HEK293 (cell line): ENCODE results near the gene TNS1.

ENCODE experiments used
- CTCF ChIA-PET: fragments of 350-600 bp; formaldehyde crosslinking; extraction: SDS; loops from one replicate; lab custom pipeline; 2021; ENCODE audit warnings: antibody characterized with exemption; lab: Yijun Ruan, JAX
- POLR2A ChIA-PET: fragments of 300-600 bp; formaldehyde crosslinking; extraction: SDS; loops from one replicate; lab custom pipeline; 2020; ENCODE audit warnings: antibody characterized with exemption, inconsistent platforms; lab: Yijun Ruan, JAX
- H3K27ac ChIP-seq: fragments of 200-500 bp; sonication (Bioruptor generic); 2 replicates; pipeline ENCODE4 v1.5.1; 2014; ENCODE audit warnings: low read depth, low read length, control low read depth, inconsistent platforms; ENCODE audit errors: extremely low read depth
- H3K36me3 ChIP-seq, 2 experiments: fragments of 200-500 bp in 1 of 2; sonication (Bioruptor generic) in 1 of 2; 1 replicate in 1 of 2; 2 replicates in 1 of 2; pipeline ENCODE4 v1.5.1; 2014 to 2017; ENCODE audit warnings: inconsistent platforms in 2 of 2, low read length in 2 of 2; ENCODE audit not compliant: control insufficient read depth in 2 of 2, insufficient read depth in 1 of 2
- H3K4me1 ChIP-seq: fragments of 200-500 bp; sonication (Bioruptor generic); 2 replicates; pipeline ENCODE4 v1.5.1; 2014; ENCODE audit warnings: mild to moderate bottlenecking, low read length, inconsistent platforms; ENCODE audit not compliant: control insufficient read depth, insufficient read depth
- H3K4me3 ChIP-seq: 2 replicates; pipeline ENCODE4 v1.5.1; 2011; ENCODE audit warnings: low read depth, mild to moderate bottlenecking, control low read depth, low read length, moderate library complexity
- H3K9me3 ChIP-seq: fragments of 200-500 bp; sonication (Bioruptor generic); 2 replicates; pipeline ENCODE4 v1.5.1; 2014; ENCODE audit warnings: low read depth, low read length, inconsistent platforms; ENCODE audit not compliant: control insufficient read depth, insufficient read depth
- GLIS1 ChIP-seq: fragments of 450-650 bp; formaldehyde crosslinking; IDR thresholded peaks from 2 replicates; pipeline ENCODE4 v1.5.1; 2016; ENCODE audit warnings: missing biosample characterization, missing genetic modification characterization
- KLF10 ChIP-seq: fragments of 450-650 bp; IDR thresholded peaks from 2 replicates; pipeline ENCODE4 v1.5.1; 2018; ENCODE audit warnings: missing biosample characterization, mild to moderate bottlenecking, missing genetic modification characterization
- ZBTB1 ChIP-seq: fragments of 450-650 bp; formaldehyde crosslinking; IDR thresholded peaks from 2 replicates; pipeline ENCODE4 v1.5.1; 2016; ENCODE audit warnings: missing biosample characterization, missing genetic modification characterization
- ZBTB17 ChIP-seq: fragments of 450-650 bp; formaldehyde crosslinking; IDR thresholded peaks from 2 replicates; pipeline ENCODE4 v1.5.1; 2016; ENCODE audit warnings: missing biosample characterization, missing genetic modification characterization
- ZNF121 ChIP-seq: fragments of 450-650 bp; formaldehyde crosslinking; IDR thresholded peaks from 2 replicates; pipeline ENCODE4 v1.5.1; 2016; ENCODE audit warnings: missing biosample characterization, missing genetic modification characterization
- ZNF239 ChIP-seq: fragments of 450-650 bp; formaldehyde crosslinking; IDR thresholded peaks from 2 replicates; pipeline ENCODE4 v1.5.1; 2016; ENCODE audit warnings: missing biosample characterization, missing genetic modification characterization
- ZNF37A ChIP-seq: fragments of 450-650 bp; IDR thresholded peaks from 2 replicates; pipeline ENCODE4 v1.5.1; 2018; ENCODE audit warnings: missing biosample characterization, missing genetic modification characterization
- ZNF518A ChIP-seq: fragments of 450-650 bp; formaldehyde crosslinking; conservative IDR thresholded peaks from 2 replicates; pipeline ENCODE4 v1.5.1; 2016; ENCODE audit warnings: low read depth, missing biosample characterization, missing genetic modification characterization
- ZNF585B ChIP-seq: fragments of 450-650 bp; formaldehyde crosslinking; IDR thresholded peaks from 2 replicates; pipeline ENCODE4 v1.5.1; 2016; ENCODE audit warnings: missing biosample characterization, missing genetic modification characterization
- ZNF626 ChIP-seq: fragments of 450-650 bp; sonication (Bioruptor Pico); formaldehyde crosslinking; IDR thresholded peaks from 2 replicates; pipeline ENCODE4 v1.5.1; 2018; ENCODE audit warnings: missing biosample characterization, missing genetic modification characterization, inconsistent platforms
- ZNF692 ChIP-seq: fragments of 450-650 bp; formaldehyde crosslinking; IDR thresholded peaks from 2 replicates; pipeline ENCODE4 v1.5.1; 2016; ENCODE audit warnings: missing biosample characterization, missing genetic modification characterization
- ZNF777 ChIP-seq: fragments of 450-650 bp; formaldehyde crosslinking; IDR thresholded peaks from 2 replicates; pipeline ENCODE4 v1.5.1; 2017; ENCODE audit warnings: missing biosample characterization, missing genetic modification characterization, borderline replicate concordance

Gene TNS1

GRCh38 chr2:217926801-217927200 is 76.0 kb downstream of the TNS1 start:
- POLR2A ChIA-PET = no interaction called here
- Histone ChIP-seq H3K4me1 (no peaks in the 10 kb centered on the region), H3K4me3 (no peak overlapping the region), H3K9me3 (no peaks in the 10 kb centered on the region), H3K27ac (no peak overlapping the region), H3K36me3 (no peaks in the 10 kb centered on the region)
- TF ChIP-seq ZNF239 (tag by site-specific recombination) (no peak), ZNF37A (tag by site-specific recombination) (no peak), ZBTB1 (tag by site-specific recombination) (no peak), ZNF518A (tag by site-specific recombination) (no peak), KLF10 (no peak), ZNF121 (no peak), ZNF626 (tag by site-specific recombination) (no peak)
- CTCF ChIA-PET = no interaction called here

GRCh38 chr2:217924346-217924901 is 78.4 kb downstream of the TNS1 start:
- Histone ChIP-seq H3K36me3 (no peaks in the 10 kb centered on the region), H3K27ac (no peak overlapping the region), H3K4me3 (no peak overlapping the region), H3K9me3 (no peaks in the 10 kb centered on the region), H3K4me1 (no peaks in the 10 kb centered on the region)
- TF ChIP-seq ZNF692 (tag by site-specific recombination) = no peak
- TF ChIP-seq ZNF777 (tag by site-specific recombination) = no peak
- no peak for TF ChIP-seq ZNF585B (tag by site-specific recombination)
- ChIA-PET CTCF (interaction anchor here (0.9 to 1.0 kb wide), 2 partner anchors 25 to 70 kb away, joined by 3 read pairs; no protein-coding TSS in a partner anchor), POLR2A (no interaction called here)

- Histone ChIP-seq H3K9me3 (no peaks in the 10 kb centered on the region), H3K4me1 (no peaks in the 10 kb centered on the region)
- TF ChIP-seq GLIS1 (tag by site-specific recombination) (peak; percentile 96), ZBTB17 (tag by site-specific recombination) (no peak)
- TF ChIP-seq, all 188 proteins: peak for 1
- ChIA-PET POLR2A (no interaction called here), CTCF (interaction anchor here (0.5 to 0.9 kb wide), 3 partner anchors 66 to 733 kb away, joined by 3 read pairs; no protein-coding TSS in a partner anchor)
- Histone ChIP-seq H3K36me3 (no peaks in the 10 kb centered on the region), H3K27ac (no peak overlapping the region), H3K4me3 (no peak overlapping the region)
These were observed 79.6 kb downstream of the TNS1 start for GRCh38 chr2:217923007-217923686.
